Measurements from ENCODE around the gene UFM1.
"Not testable (repeated sequence)": the region's sequence is repeated elsewhere in the genome, so short reads cannot be mapped to it uniquely, and the experiment has no call there.

UFM1 gene

GRCh38 chr13:38363746-38364145 lies 14.1 kb downstream of the UFM1 start:
- in situ Hi-C loops (cut with MboI; ENCODE audit: low sequenced_read_pairs) = not testable (repeated sequence)

- in situ Hi-C loops (cut with MboI; ENCODE audit: low sequenced_read_pairs) = no loop called here
Observed at GRCh38 chr13:38365661-38366060, 16.0 kb downstream of the UFM1 start.

- in situ Hi-C loops (cut with MboI; ENCODE audit: low sequenced_read_pairs) = no loop called here
Observed at GRCh38 chr13:38366954-38367645, 17.4 kb downstream of the UFM1 start.

- in situ Hi-C loops (cut with MboI; ENCODE audit: low sequenced_read_pairs) = no loop called here
Observed at GRCh38 chr13:38369058-38369457, 19.4 kb downstream of the UFM1 start.

GRCh38 chr13:38370096-38370495 lies 20.4 kb downstream of the UFM1 start:
- in situ Hi-C loops (cut with MboI; ENCODE audit: low sequenced_read_pairs) = not testable (repeated sequence)

GRCh38 chr13:38372820-38373383 lies 23.3 kb downstream of the UFM1 start:
- in situ Hi-C loops (cut with MboI; ENCODE audit: low sequenced_read_pairs) = no loop called here

- in situ Hi-C loops (cut with MboI; ENCODE audit: low sequenced_read_pairs) = no loop called here
Observed at GRCh38 chr13:38376546-38376945, 26.9 kb downstream of the UFM1 start.

- in situ Hi-C loops (cut with MboI; ENCODE audit: low sequenced_read_pairs) = no loop called here
Observed at GRCh38 chr13:38381890-38382289, 32.2 kb downstream of the UFM1 start.

- in situ Hi-C loops (cut with MboI; ENCODE audit: low sequenced_read_pairs) = no loop called here
Observed at GRCh38 chr13:38382946-38383345, 33.3 kb downstream of the UFM1 start.

GRCh38 chr13:38384171-38384570 lies 34.5 kb downstream of the UFM1 start:
- in situ Hi-C loops (cut with MboI; ENCODE audit: low sequenced_read_pairs) = no loop called here

GRCh38 chr13:38385153-38385891 lies 35.7 kb downstream of the UFM1 start:
- in situ Hi-C loops (cut with MboI; ENCODE audit: low sequenced_read_pairs) = no loop called here

GRCh38 chr13:38386421-38386820 lies 36.8 kb downstream of the UFM1 start:
- in situ Hi-C loops (cut with MboI; ENCODE audit: low sequenced_read_pairs) = no loop called here

- in situ Hi-C loops (cut with MboI; ENCODE audit: low sequenced_read_pairs) = no loop called here
Observed at GRCh38 chr13:38391341-38391740, 41.7 kb downstream of the UFM1 start.

GRCh38 chr13:38394777-38395496 lies 45.3 kb downstream of the UFM1 start:
- in situ Hi-C loops (cut with MboI; ENCODE audit: low sequenced_read_pairs) = no loop called here

GRCh38 chr13:38395497-38395788 lies 45.8 kb downstream of the UFM1 start:
- in situ Hi-C loops (cut with MboI; ENCODE audit: low sequenced_read_pairs) = no loop called here

GRCh38 chr13:38398711-38399493 lies 49.3 kb downstream of the UFM1 start:
- in situ Hi-C loops (cut with MboI; ENCODE audit: low sequenced_read_pairs) = no loop called here

- in situ Hi-C loops (cut with MboI; ENCODE audit: low sequenced_read_pairs) = no loop called here
Observed at GRCh38 chr13:38399535-38399934, 49.9 kb downstream of the UFM1 start.

- in situ Hi-C loops (cut with MboI; ENCODE audit: low sequenced_read_pairs) = no loop called here
Observed at GRCh38 chr13:38401276-38401675, 51.6 kb downstream of the UFM1 start.

- in situ Hi-C loops (cut with MboI; ENCODE audit: low sequenced_read_pairs) = no loop called here
Observed at GRCh38 chr13:38405216-38405615, 55.6 kb downstream of the UFM1 start.

- in situ Hi-C loops (cut with MboI; ENCODE audit: low sequenced_read_pairs) = no loop called here
Observed at GRCh38 chr13:38409771-38410170, 60.1 kb downstream of the UFM1 start.

- in situ Hi-C loops (cut with MboI; ENCODE audit: low sequenced_read_pairs) = no loop called here
Observed at GRCh38 chr13:38412266-38412665, 62.6 kb downstream of the UFM1 start.

Measured in hTERT RPE-1 (cell line).